Type B pancreatic cell (in vitro differentiated cells): Measurements from ENCODE around the gene MTA1. TPM values are rescaled to one million over a fixed set of nuclear protein-coding genes. Genes with fewer than 3 reads are reported as not detected.

Source experiments
- DNase-seq: peaks from one replicate; pipeline ENCODE4 v3.0.0; 2021; ENCODE audit warnings: mixed read lengths; ENCODE audit not compliant: unreplicated experiment; ENCODE audit errors: extremely low spot score
- H3K27ac Mint-ChIP-seq: 2 replicates; pipeline ENCODE4 v1.8.0; 2021; ENCODE audit warnings: mild to moderate bottlenecking, mixed read lengths
- H3K27me3 Mint-ChIP-seq: 2 replicates; pipeline ENCODE4 v1.8.0; 2021; ENCODE audit warnings: mixed read lengths
- H3K36me3 Mint-ChIP-seq: 2 replicates; pipeline ENCODE4 v1.8.0; 2021; ENCODE audit warnings: mixed read lengths
- H3K4me1 Mint-ChIP-seq: one replicate; pipeline ENCODE4 v1.8.0; 2021; ENCODE audit warnings: mixed read lengths; ENCODE audit not compliant: unreplicated experiment
- H3K4me3 Mint-ChIP-seq: 2 replicates; pipeline ENCODE4 v1.8.0; 2021; ENCODE audit warnings: mild to moderate bottlenecking, mixed read lengths
- H3K9me3 Mint-ChIP-seq: 2 replicates; pipeline ENCODE4 v1.8.0; 2021; ENCODE audit warnings: mixed read lengths
- CTCF ChIP-seq: fragments of 200-600 bp; sonication (generic); conservative IDR thresholded peaks from 2 replicates; pipeline ENCODE4 v1.5.0; 2021; ENCODE audit warnings: antibody characterized with exemption, mild to moderate bottlenecking
- total RNA-seq: library from RNA; stranded (reverse); gene quantifications from 2 replicates; pipeline ENCODE4 v1.2.1, GENCODE V29; 2021; ENCODE audit warnings: low replicate concordance

The MTA1 gene
- total RNA-seq, 1 donor from 2014 or later: 194 TPM

GRCh38 chr14:105427412-105427811 is 7.8 kb downstream of the MTA1 start:
- Mint-ChIP-seq H3K27ac (peak overlapping the region; percentile 18), H3K27me3 (no peaks in the 10 kb centered on the region), H3K4me3 (no peak overlapping the region), H3K9me3 (peaks cover 4% of the 10 kb centered on the region), H3K36me3 (peaks cover 30% of the 10 kb centered on the region), H3K4me1 (peaks cover 4% of the 10 kb centered on the region)
- no peak for DNase-seq
- no peak for TF ChIP-seq CTCF

GRCh38 chr14:105427936-105428485 is 8.4 kb downstream of the MTA1 start:
- TF ChIP-seq CTCF: no peak
- peaks cover 4% of the 10 kb centered on the region for H3K9me3 Mint-ChIP-seq
- no peaks in the 10 kb centered on the region for H3K27me3 Mint-ChIP-seq
- no peaks in the 10 kb centered on the region for H3K4me1 Mint-ChIP-seq
- peaks cover 30% of the 10 kb centered on the region for H3K36me3 Mint-ChIP-seq
- no peak overlapping the region for H3K4me3 Mint-ChIP-seq
- H3K27ac Mint-ChIP-seq: no peak overlapping the region
- no peak for DNase-seq

GRCh38 chr14:105430042-105430441 is 10.4 kb downstream of the MTA1 start:
- H3K9me3 Mint-ChIP-seq: peaks cover 4% of the 10 kb centered on the region
- H3K27ac Mint-ChIP-seq: no peak overlapping the region
- H3K27me3 Mint-ChIP-seq: no peaks in the 10 kb centered on the region
- H3K4me3 Mint-ChIP-seq: no peak overlapping the region
- DNase-seq: no peak
- H3K4me1 Mint-ChIP-seq: no peaks in the 10 kb centered on the region
- TF ChIP-seq CTCF: no peak
- peaks cover 34% of the 10 kb centered on the region for H3K36me3 Mint-ChIP-seq

GRCh38 chr14:105430565-105430964 is 10.9 kb downstream of the MTA1 start:
- DNase-seq: no peak
- Mint-ChIP-seq H3K9me3 (peaks cover 4% of the 10 kb centered on the region), H3K27ac (peak overlapping the region; percentile 9), H3K4me3 (no peak overlapping the region), H3K4me1 (no peaks in the 10 kb centered on the region), H3K27me3 (no peaks in the 10 kb centered on the region), H3K36me3 (peaks cover 36% of the 10 kb centered on the region)
- TF ChIP-seq CTCF: no peak

GRCh38 chr14:105431256-105431655 is 11.6 kb downstream of the MTA1 start:
- no peaks in the 10 kb centered on the region for H3K27me3 Mint-ChIP-seq
- peaks cover 4% of the 10 kb centered on the region for H3K9me3 Mint-ChIP-seq
- H3K27ac Mint-ChIP-seq: no peak overlapping the region
- no peaks in the 10 kb centered on the region for H3K4me1 Mint-ChIP-seq
- H3K4me3 Mint-ChIP-seq: no peak overlapping the region
- no peak for TF ChIP-seq CTCF
- DNase-seq: no peak
- H3K36me3 Mint-ChIP-seq: peaks cover 41% of the 10 kb centered on the region

- no peaks in the 10 kb centered on the region for H3K27me3 Mint-ChIP-seq
- H3K4me3 Mint-ChIP-seq: no peak overlapping the region
- H3K36me3 Mint-ChIP-seq: peaks cover 33% of the 10 kb centered on the region
- DNase-seq: no peak
- no peaks in the 10 kb centered on the region for H3K4me1 Mint-ChIP-seq
- peaks cover 4% of the 10 kb centered on the region for H3K9me3 Mint-ChIP-seq
- no peak for TF ChIP-seq CTCF
- H3K27ac Mint-ChIP-seq: no peak overlapping the region
These were observed 13.0 kb downstream of the MTA1 start for GRCh38 chr14:105432657-105433056.
